Endothelial cell of umbilical vein (primary cell): ENCODE results near the gene MEGF11. TPM values are rescaled to one million over a fixed set of nuclear protein-coding genes. Genes with fewer than 3 reads are reported as not detected.

Experiments used
- microRNA-seq: library from miRNA; unstranded; fragments of <30 nt; microRNA quantifications from one replicate; pipeline ENCODE4 v1.2.0, GENCODE V29; 2021; ENCODE audit warnings: borderline number of aligned reads, borderline replicate concordance
- polyA plus RNA-seq, 4 experiments: library from polyadenylated mRNA; depleted of rRNA in 3 of 4; stranded (reverse) in 3 of 4; unstranded in 1 of 4; fragments of >200 nt; gene quantifications; 2 replicates each; pipeline versions ENCODE4 v1.2.1 to v1.2.3, GENCODE V29; 2011 to 2012; ENCODE audit warnings: missing spikeins in 1 of 4
- small RNA-seq: library from RNA; depleted of rRNA; stranded (forward); fragments of <200 nt; gene quantifications from one replicate; pipeline ENCODE3, GENCODE V24; 2012; ENCODE audit warnings: low replicate concordance, low read depth; ENCODE audit not compliant: insufficient read depth, insufficient read length
- total RNA-seq: library from RNA; stranded (reverse); gene quantifications from 2 replicates; pipeline ENCODE4 v1.2.3, GENCODE V29; 2021

MEGF11 gene
- total and polyA plus RNA-seq, 2 donors (not counting 3 experiments of a cell fraction or from before 2014, with no cell fraction given) = not detected

Small RNAs within 50 kb of the gene (microRNA-seq; reads per million reads assigned to microRNA genes)
- gene MIR4311 = not detected

Small RNAs within 50 kb of the gene (small RNA-seq; reads per million reads assigned to genes)
- gene MIR4311 = not detected

Other genes starting within 250 kb of the MEGF11 start
- gene DIS3L, start 39.8 kb upstream of the MEGF11 start, total RNA-seq = 21.6 and 27.9 TPM in 2 replicates
- gene DIS3L, start 39.8 kb upstream of the MEGF11 start, polyA plus RNA-seq = 5.1 and 7.8 TPM in 2 replicates
- gene TIPIN, start 102.9 kb upstream of the MEGF11 start, total RNA-seq = 15.4 and 16.2 TPM in 2 replicates
- 2.7 and 3.6 TPM in 2 replicates for gene TIPIN, start 102.9 kb upstream of the MEGF11 start, polyA plus RNA-seq
- gene MAP2K1, start 133.2 kb upstream of the MEGF11 start, total RNA-seq = 45.1 and 45.5 TPM in 2 replicates
- 22.3 and 30.9 TPM in 2 replicates for gene MAP2K1, start 133.2 kb upstream of the MEGF11 start, polyA plus RNA-seq
- gene SNAPC5, start 244.0 kb upstream of the MEGF11 start, total RNA-seq = 13.6 and 17.4 TPM in 2 replicates
- gene SNAPC5, start 244.0 kb upstream of the MEGF11 start, polyA plus RNA-seq = 14.5 and 16.0 TPM in 2 replicates